SHP77 (cell line): Measurements from ENCODE around the gene PDZRN4.
"Not testable (repeated sequence)": the region's sequence is repeated elsewhere in the genome, so short reads cannot be mapped to it uniquely, and the experiment has no call there.

ENCODE experiments used
- DNase-seq, 2 experiments: peaks; one replicate each; lab custom pipeline; 2025; lab: John Stamatoyannopoulos, UW

PDZRN4 gene

GRCh38 chr12:41213648-41214047 is 25.5 kb downstream of the PDZRN4 start:
- DNase-seq = no peak

GRCh38 chr12:41217727-41218126 is 29.6 kb downstream of the PDZRN4 start:
- no peak for DNase-seq

- no peak for DNase-seq
Measured at GRCh38 chr12:41220931-41221330, 32.8 kb downstream of the PDZRN4 start.

- no peak for DNase-seq
Measured at GRCh38 chr12:41221491-41221890, 33.4 kb downstream of the PDZRN4 start.

GRCh38 chr12:41223600-41223999 is 35.5 kb downstream of the PDZRN4 start:
- no peak for DNase-seq

- DNase-seq = no peak
Measured at GRCh38 chr12:41224066-41224465, 35.9 kb downstream of the PDZRN4 start.

GRCh38 chr12:41225179-41225578 is 37.1 kb downstream of the PDZRN4 start:
- no peak for DNase-seq

- DNase-seq = no peak
Measured at GRCh38 chr12:41228066-41228820, 40.1 kb downstream of the PDZRN4 start.

GRCh38 chr12:41230756-41231155 is 42.6 kb downstream of the PDZRN4 start:
- DNase-seq = no peak

GRCh38 chr12:41234692-41235091 is 46.6 kb downstream of the PDZRN4 start:
- no peak for DNase-seq

GRCh38 chr12:41242603-41243002 is 54.5 kb downstream of the PDZRN4 start:
- DNase-seq = no peak

GRCh38 chr12:41248391-41248790 is 60.3 kb downstream of the PDZRN4 start:
- no peak for DNase-seq

GRCh38 chr12:41250748-41251147 is 62.6 kb downstream of the PDZRN4 start:
- no peak for DNase-seq

- DNase-seq = no peak
Measured at GRCh38 chr12:41254004-41254914, 66.1 kb downstream of the PDZRN4 start.

GRCh38 chr12:41263196-41263595 is 75.1 kb downstream of the PDZRN4 start:
- not testable (repeated sequence) for DNase-seq

GRCh38 chr12:41264281-41264680 is 76.2 kb downstream of the PDZRN4 start:
- no peak for DNase-seq

- DNase-seq = no peak
Measured at GRCh38 chr12:41269056-41269455, 80.9 kb downstream of the PDZRN4 start.

GRCh38 chr12:41271489-41271888 is 83.4 kb downstream of the PDZRN4 start:
- DNase-seq = no peak

GRCh38 chr12:41274643-41275042 is 86.5 kb downstream of the PDZRN4 start:
- no peak for DNase-seq

GRCh38 chr12:41277100-41277945 is 89.2 kb downstream of the PDZRN4 start:
- peak; percentile 4 to 19 for DNase-seq

- no peak for DNase-seq
Measured at GRCh38 chr12:41277946-41278267, 89.8 kb downstream of the PDZRN4 start.

- not testable (repeated sequence) for DNase-seq
Measured at GRCh38 chr12:41280341-41281095, 92.4 kb downstream of the PDZRN4 start.
